HFFc6 (cell line): ENCODE measurements around the gene CERS6. TPM values are rescaled to one million over a fixed set of nuclear protein-coding genes. Genes with fewer than 3 reads are reported as not detected.

ENCODE experiments used
- DNase-seq: peaks from one replicate; pipeline ENCODE4 v3.0.0-alpha.2; 2018
- H3K27ac Mint-ChIP-seq: 2 replicates; pipeline ENCODE4 v1.8.0; 2020; ENCODE audit warnings: mild to moderate bottlenecking, mixed read lengths
- H3K27me3 Mint-ChIP-seq: 2 replicates; pipeline ENCODE4 v1.8.0; 2021; ENCODE audit warnings: mild to moderate bottlenecking, moderate library complexity, mixed read lengths; ENCODE audit not compliant: insufficient read depth
- H3K36me3 Mint-ChIP-seq: 2 replicates; pipeline ENCODE4 v1.8.0; 2021; ENCODE audit warnings: low read depth, mixed read lengths
- H3K4me1 Mint-ChIP-seq: 2 replicates; pipeline ENCODE4 v1.8.0; 2020; ENCODE audit warnings: low read depth, mixed read lengths
- H3K4me3 Mint-ChIP-seq: 2 replicates; pipeline ENCODE4 v1.8.0; 2020; ENCODE audit warnings: mild to moderate bottlenecking, moderate library complexity, mixed read lengths
- H3K9me3 Mint-ChIP-seq: 2 replicates; pipeline ENCODE4 v1.8.0; 2020; ENCODE audit warnings: mild to moderate bottlenecking, mixed read lengths
- CTCF ChIP-seq: fragments of 200-600 bp; sonication (generic); IDR thresholded peaks from 2 replicates; pipeline ENCODE4 v1.5.0; 2021; ENCODE audit warnings: antibody characterized with exemption, mild to moderate bottlenecking
- total RNA-seq, 6 experiments: library from RNA; stranded (reverse); fragmentation: NEBNext Ultra II Directional; extraction: Animal tissue kit (Norgen Biotek cat#: 25700); gene quantifications; 2 replicates in 1 of 6; 3 replicates in 5 of 6; pipeline ENCODE4 v1.2.3, GENCODE V29; 2021

CERS6 gene
- total RNA-seq, 6 experiments from 2014 or later, result 6.2 to 9.9 (median 7.5) TPM

- DNase-seq, result no peak
- no peak overlapping the region for H3K27ac Mint-ChIP-seq
- H3K27me3 Mint-ChIP-seq, result no peaks in the 10 kb centered on the region; the same call in 1 of the 2 replicates
- H3K9me3 Mint-ChIP-seq, result no peaks in the 10 kb centered on the region
- TF ChIP-seq CTCF, result no peak
- H3K4me1 Mint-ChIP-seq, result peaks cover 6% of the 10 kb centered on the region; the same call in 1 of the 2 replicates
- no peak overlapping the region for H3K4me3 Mint-ChIP-seq
- 0 out of 2 replicates have a peak, but pooled peaks cover 4% of the 10 kb centered on the region for H3K36me3 Mint-ChIP-seq
Measured at GRCh38 chr2:168503901-168504300, 47.8 kb downstream of the CERS6 start.

GRCh38 chr2:168504323-168504722, 48.3 kb downstream of the CERS6 start:
- H3K27ac Mint-ChIP-seq, result no peak overlapping the region
- no peak for DNase-seq
- H3K4me3 Mint-ChIP-seq, result no peak overlapping the region
- no peaks in the 10 kb centered on the region for H3K9me3 Mint-ChIP-seq
- peaks cover 6% of the 10 kb centered on the region; the same call in 1 of the 2 replicates for H3K4me1 Mint-ChIP-seq
- TF ChIP-seq CTCF, result no peak
- 0 out of 2 replicates have a peak, but pooled peaks cover 4% of the 10 kb centered on the region for H3K36me3 Mint-ChIP-seq
- H3K27me3 Mint-ChIP-seq, result no peaks in the 10 kb centered on the region; the same call in 1 of the 2 replicates

GRCh38 chr2:168510125-168510756, 54.2 kb downstream of the CERS6 start:
- H3K36me3 Mint-ChIP-seq, result no peaks in the 10 kb centered on the region
- no peak overlapping the region for H3K27ac Mint-ChIP-seq
- H3K4me1 Mint-ChIP-seq, result peaks cover 14% of the 10 kb centered on the region
- H3K27me3 Mint-ChIP-seq, result no peaks in the 10 kb centered on the region; the same call in 1 of the 2 replicates
- no peak for TF ChIP-seq CTCF
- H3K9me3 Mint-ChIP-seq, result no peaks in the 10 kb centered on the region
- no peak overlapping the region for H3K4me3 Mint-ChIP-seq
- DNase-seq, result no peak

- no peaks in the 10 kb centered on the region for H3K9me3 Mint-ChIP-seq
- peak overlapping the region; percentile 53; the same call in 1 of the 2 replicates for H3K4me3 Mint-ChIP-seq
- DNase-seq, result no peak
- H3K27me3 Mint-ChIP-seq, result no peaks in the 10 kb centered on the region; the same call in 1 of the 2 replicates
- H3K4me1 Mint-ChIP-seq, result peaks cover 48% of the 10 kb centered on the region
- H3K36me3 Mint-ChIP-seq, result no peaks in the 10 kb centered on the region
- H3K27ac Mint-ChIP-seq, result peak overlapping the region; percentile 82; the same call in 1 of the 2 replicates
- no peak for TF ChIP-seq CTCF
Measured at GRCh38 chr2:168514692-168515091, 58.6 kb downstream of the CERS6 start.

GRCh38 chr2:168515502-168515901, 59.4 kb downstream of the CERS6 start:
- H3K36me3 Mint-ChIP-seq, result no peaks in the 10 kb centered on the region
- no peaks in the 10 kb centered on the region; the same call in 1 of the 2 replicates for H3K27me3 Mint-ChIP-seq
- peak overlapping the region; percentile 53 for H3K4me3 Mint-ChIP-seq
- H3K4me1 Mint-ChIP-seq, result peaks cover 55% of the 10 kb centered on the region
- TF ChIP-seq CTCF, result no peak
- peak; percentile 86 for DNase-seq
- no peaks in the 10 kb centered on the region for H3K9me3 Mint-ChIP-seq
- H3K27ac Mint-ChIP-seq, result peak overlapping the region; percentile 82
